HG02840 (cell line): ENCODE measurements around the gene NKX2-8.

Source experiments
- ATAC-seq: cut with Tn5 transposase; IDR thresholded peaks from one replicate; pipeline ENCODE4 v1.9.1; 2021; ENCODE audit warnings: mild to moderate bottlenecking, moderate library complexity, moderate number of reproducible peaks; ENCODE audit not compliant: unreplicated experiment, low FRiP score

Gene NKX2-8

DNA sequence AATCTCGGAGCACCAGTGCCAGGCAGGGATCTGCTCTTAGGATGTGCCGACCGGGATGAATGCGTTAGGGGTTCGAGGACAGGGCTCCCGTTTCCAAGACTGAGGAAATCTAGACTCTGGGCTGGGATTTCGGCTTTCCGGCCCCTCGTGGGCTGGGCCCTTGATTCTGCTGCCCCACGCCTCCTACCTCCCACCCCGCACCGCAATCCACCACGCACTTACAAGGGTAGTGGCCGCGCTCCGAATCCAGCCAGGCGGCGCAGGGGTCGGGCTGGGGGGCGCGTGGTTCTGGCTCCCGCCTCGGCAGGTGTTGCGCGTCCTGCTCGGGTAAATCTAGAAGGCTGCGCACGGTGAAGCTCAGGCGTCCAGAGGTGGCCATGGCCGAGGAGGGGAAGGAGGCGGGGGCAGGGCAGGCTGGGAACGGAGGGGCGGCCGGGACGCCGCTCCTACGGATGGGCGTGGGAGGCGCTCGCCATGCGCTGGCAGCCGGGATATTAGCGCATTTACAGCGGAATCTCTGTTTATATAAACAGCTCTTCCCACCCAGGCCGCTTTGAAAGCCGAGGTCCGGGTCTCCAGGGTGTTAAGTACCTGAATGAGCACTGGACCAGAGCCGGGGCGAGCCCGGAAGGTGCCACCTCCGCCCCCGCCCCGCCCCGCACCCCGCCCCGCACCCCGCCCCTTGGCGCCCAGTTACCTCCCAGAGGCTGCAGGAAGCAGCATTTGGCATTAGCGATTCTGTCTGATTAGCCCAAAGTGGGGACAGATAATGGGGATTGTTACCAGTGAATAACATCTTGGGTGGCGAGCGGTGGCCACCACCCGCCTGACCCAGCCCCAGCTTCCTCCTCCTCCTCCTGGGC, at the start of gene NKX2-8:
Gene NKX2-8 (minus strand): TSS at position 604 of the 863 bp plus-strand sequence. CDS start 225 bp downstream, at position 379.
- no peak for ATAC-seq

DNA sequence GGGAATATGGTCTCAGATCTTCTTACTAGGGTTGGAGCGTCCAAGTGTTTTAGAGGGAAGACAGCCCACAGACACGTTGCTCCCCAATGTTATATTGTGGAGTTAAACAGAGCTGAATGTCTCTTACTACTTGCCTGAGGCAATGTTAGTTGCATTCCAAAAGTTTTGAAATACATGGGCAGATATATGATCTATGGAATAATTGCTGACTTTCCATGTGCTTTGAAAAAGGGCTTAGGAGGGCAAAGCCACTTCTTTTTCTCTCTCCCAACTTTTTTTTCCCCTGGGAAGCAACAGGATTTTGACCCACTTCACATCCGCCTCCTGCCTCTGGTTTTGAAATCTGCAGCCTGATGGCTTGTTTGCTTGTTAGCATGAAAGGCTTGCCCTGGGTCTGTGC, 45.6 kb upstream of the NKX2-8 start:
- no peak for ATAC-seq

DNA sequence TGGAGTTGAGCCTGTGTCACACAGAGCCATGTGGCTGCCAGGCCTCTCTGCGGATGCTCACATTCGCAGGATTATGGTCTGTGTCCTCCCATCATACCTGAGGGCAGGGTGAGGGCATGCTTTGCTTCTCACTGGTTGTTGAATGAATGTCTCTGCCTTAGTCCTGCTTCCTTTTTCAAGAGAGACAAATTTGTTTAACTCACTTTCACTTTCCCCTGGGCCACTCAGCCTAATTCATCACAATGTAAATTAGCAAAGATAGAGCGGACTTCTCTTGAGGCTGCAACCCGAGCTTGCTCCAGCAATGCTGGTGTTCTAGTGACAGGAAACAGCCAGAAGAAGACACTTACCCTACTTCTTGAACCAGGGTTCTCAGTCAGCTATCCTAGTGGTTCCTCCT, 43.7 kb upstream of the NKX2-8 start:
- no peak for ATAC-seq

DNA sequence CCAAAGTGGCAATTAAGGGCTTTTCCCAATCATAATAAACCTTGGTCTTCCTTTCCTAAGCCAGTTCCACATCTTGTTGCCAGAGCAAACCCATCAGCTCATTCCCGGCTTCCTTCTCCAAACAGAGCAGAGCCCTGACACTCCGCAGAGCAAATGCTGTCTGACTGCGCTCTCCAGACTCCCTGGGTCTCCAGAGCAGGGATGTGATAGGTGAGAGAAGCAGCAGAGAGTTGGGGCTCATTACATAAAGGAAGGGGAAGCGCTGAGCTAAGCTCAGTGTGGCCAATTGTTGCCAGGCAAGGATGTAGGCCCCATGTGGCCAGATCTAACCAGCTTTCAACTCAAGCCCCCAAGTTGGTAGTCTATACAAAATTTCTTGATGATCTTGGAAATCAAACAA, 43.0 kb upstream of the NKX2-8 start:
- ATAC-seq, result no peak

GRCh38 chr14:36625014-36625413, 42.6 kb upstream of the NKX2-8 start:
- ATAC-seq, result no peak

DNA sequence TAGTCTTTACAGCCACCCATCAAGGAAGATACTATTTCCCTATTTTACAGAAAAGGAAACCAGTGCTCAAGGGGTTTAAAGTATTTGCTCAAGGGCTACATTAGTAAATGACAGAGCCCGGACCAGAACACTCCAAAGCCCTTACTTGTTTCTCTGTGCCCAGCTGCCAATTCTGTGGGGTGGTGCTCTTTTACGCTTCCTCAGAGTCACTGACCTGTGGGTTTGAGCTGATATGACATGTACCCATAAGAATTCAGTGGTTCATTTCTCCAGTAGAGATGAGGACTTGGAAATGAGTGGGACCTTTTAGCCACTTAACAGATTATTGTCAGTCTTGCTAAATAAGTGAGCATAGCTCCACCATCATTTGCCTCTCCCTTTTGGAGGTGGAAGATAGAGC, 37.4 kb upstream of the NKX2-8 start:
- ATAC-seq, result no peak

DNA sequence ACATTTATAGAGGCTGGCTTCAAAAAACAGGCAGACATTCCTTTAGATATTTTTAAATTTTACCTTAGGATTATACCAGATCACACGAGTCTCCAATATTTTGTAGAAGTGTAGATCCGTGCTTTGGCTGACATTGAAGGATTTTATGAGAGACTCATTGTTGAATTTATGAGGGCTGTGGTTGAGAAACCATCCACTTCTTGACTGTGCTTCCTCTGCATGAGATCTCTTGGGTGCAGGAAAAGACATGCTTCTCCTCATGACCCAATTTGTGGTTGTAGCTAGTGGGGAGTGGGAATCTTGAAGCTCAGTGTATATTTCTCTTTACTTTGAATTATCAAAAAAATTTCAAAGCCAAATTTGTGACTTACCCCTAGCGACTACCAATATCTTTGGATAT, 36.7 kb upstream of the NKX2-8 start:
- no peak for ATAC-seq

GRCh38 chr14:36618641-36619040, 36.2 kb upstream of the NKX2-8 start:
- ATAC-seq, result no peak

- no peak for ATAC-seq
Measured at GRCh38 chr14:36617824-36618223, 35.4 kb upstream of the NKX2-8 start.

- ATAC-seq, result no peak
Measured at GRCh38 chr14:36605506-36605857, 23.1 kb upstream of the NKX2-8 start.

DNA sequence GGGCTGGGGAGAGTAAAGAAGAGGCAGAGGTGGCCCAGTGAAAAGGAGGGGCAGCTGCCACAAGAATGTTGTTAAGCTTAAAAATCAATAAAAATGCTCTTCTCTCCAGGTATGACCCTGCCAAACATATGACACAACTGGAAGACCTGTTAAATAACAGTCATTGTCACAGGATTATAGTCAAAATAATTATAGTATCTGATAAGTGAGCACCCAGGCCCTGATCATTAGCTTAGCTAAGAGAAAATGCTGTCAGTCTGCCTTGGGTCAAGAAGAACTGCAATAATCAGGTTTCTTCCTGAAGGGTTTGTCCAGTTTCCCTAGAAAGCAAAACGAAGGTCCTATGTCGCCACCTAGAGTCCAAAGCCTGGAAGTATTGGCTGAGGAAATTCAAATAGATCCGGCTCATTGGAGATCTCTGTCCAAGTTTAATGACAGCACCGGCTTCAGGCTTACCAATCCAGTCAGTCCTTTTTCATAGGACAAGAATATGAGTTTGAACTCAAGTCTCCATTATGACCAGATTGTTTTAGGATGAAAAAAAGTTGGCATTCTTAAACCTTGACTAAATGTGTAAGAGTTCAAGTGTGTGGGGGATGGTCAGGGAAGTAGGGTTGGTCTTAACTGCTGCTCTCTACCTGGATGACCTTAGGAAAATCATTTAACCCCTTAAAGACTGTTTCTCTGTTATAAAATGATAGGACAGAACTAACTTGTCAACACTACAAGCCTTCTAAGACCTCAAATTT, 22.5 kb upstream of the NKX2-8 start:
- ATAC-seq, result no peak

GRCh38 chr14:36600431-36600830, 18.0 kb upstream of the NKX2-8 start:
- no peak for ATAC-seq

DNA sequence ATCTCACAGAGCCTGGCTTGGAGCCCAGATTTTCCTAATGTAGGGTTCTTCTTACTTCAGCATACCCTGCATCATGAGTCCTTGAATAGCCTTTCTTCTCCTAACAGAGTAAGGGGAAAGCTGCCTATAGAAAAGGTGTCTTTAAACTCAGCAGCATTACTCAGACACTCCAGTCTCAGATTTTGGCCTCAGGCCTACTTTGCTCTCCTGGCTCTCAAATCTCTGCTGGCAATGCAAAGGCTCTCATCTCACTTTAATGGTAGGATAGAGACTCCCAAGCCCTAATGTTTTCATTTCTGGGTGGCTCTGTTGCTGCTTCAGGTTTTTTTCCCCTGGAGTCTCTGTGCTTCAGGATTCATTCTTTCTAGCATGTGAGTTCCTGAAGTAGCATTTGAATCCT, 9.1 kb upstream of the NKX2-8 start:
- no peak for ATAC-seq

GRCh38 chr14:36588788-36589187, 6.4 kb upstream of the NKX2-8 start:
- ATAC-seq, result no peak

DNA sequence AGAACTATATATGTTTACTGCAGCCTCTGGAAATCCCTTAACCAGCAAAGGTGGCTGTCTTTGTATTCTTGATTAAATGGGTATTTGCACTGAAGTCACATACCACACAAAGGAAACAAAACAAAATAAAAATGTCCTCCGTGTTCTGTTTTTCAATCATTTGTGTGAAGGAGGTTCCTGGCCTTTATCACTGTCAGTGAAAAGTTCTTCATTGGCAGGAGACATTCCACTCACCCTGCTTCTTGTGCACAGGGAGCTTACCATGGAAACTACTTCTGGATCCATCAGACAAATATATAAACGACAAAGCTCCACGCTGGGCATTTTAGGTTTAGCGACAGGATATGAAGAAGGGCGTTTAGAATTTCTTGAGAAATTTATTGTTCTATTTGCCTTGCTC, 5.7 kb upstream of the NKX2-8 start:
- no peak for ATAC-seq

DNA sequence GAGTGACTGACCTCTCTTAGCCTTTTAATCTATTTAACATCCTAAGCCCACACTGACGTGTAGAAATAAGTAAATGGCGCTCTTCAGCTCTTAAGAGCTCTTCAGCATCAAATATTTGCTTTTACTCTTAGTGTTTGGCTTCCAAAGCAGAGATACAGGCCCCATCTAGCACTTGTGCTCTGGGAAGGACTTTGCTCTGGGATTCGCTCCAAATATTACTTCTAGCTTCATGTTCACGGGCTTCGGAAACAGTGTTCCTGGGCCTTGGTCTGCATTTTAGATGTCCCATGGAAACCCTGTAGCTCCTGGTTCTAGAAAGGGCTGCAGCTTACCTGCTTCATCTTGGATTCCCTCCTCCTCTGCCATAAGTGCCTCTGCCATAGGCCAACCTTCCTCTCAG, 2.7 kb upstream of the NKX2-8 start:
- no peak for ATAC-seq

- ATAC-seq, result no peak
Measured at GRCh38 chr14:36583893-36584811, 1.7 kb upstream of the NKX2-8 start.

DNA sequence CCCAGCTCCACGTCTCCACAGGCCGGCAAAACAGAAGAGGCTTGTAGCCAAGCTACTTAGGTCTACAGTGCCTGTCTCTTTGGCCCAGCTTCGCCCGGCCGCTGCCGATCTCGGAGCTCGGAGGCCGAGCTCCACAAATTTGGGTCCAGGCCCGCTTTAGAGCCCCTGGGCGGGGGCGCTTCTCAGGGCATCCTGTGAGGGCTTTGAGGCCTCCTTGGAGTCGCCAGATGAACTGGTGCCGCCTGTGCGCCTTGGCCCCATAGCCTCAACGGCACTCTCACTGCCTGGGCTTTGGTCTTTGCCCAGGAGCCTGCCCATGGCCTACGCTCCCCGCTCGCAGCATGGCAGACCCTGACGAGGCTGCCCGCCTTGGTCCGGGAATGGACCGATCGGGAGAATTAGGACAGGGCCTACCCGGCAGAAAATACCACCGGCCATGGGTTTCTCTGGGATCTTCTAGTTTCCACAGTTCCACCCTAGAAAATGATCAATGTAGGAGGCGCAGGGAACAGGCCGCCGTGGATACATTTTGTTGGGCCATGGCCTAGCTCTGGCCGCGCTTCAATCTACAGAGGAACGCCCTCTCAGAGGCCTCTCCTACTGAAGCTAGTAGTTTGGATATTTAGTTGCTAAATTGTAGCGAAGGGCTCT, 953 bp upstream of the NKX2-8 start:
- ATAC-seq, result no peak

- no peak for ATAC-seq
Measured at GRCh38 chr14:36582874-36583241, 444 bp upstream of the NKX2-8 start.
